B cell (primary cell): ENCODE data around the gene JARID2. TPM values are rescaled to one million over a fixed set of nuclear protein-coding genes. Genes with fewer than 3 reads are reported as not detected.

Experiments
- ATAC-seq: fragments of 200-7000 bp; cut with Tn5 transposase; one replicate; pipeline ENCODE4 v1.10.0; 2021; ENCODE audit warnings: low read depth, mild to moderate bottlenecking, moderate number of reproducible peaks, moderate library complexity
- CTCF ChIA-PET: fragments of 350-600 bp; sonication (Branson Sonifier 250); formaldehyde crosslinking; loops from one replicate; lab custom pipeline; 2021; ENCODE audit warnings: antibody characterized with exemption, inconsistent platforms; lab: Charles Lee
- POLR2A ChIA-PET: fragments of 350-600 bp; sonication (Branson Sonifier 250); formaldehyde crosslinking; loops from one replicate; lab custom pipeline; 2021; ENCODE audit warnings: antibody characterized with exemption; lab: Charles Lee
- DNase-seq: peaks from one replicate; pipeline ENCODE4 v3.0.0; 2013
- H2AFZ ChIP-seq: 2 replicates; pipeline ENCODE4 v1.6.1; 2012; ENCODE audit warnings: mild to moderate bottlenecking, low read depth, low read length; ENCODE audit not compliant: insufficient read depth, poor library complexity, severe bottlenecking
- H3K27ac ChIP-seq, 2 donors: 1 replicate in 1 of 2; 2 replicates in 1 of 2; pipeline ENCODE4 v1.5.1; 2012 to 2013; ENCODE audit warnings: low read length in 2 of 2, mild to moderate bottlenecking in 2 of 2, moderate library complexity in 1 of 2
- H3K27me3 ChIP-seq, 4 experiments: fragments of 200-600 bp in 1 of 4; sonication (generic) in 1 of 4; replicated peaks in 1 of 4; 1 replicate in 2 of 4; 2 replicates in 2 of 4; pipeline versions ENCODE4 v1.6.1 to v1.7.0; 2013 to 2016; ENCODE audit warnings: low read length in 3 of 4, mild to moderate bottlenecking in 2 of 4, mixed read lengths in 1 of 4, moderate library complexity in 1 of 4; ENCODE audit not compliant: insufficient read depth in 4 of 4, control insufficient read depth in 3 of 4; ENCODE audit errors: control extremely low read depth in 1 of 4
- H3K36me3 ChIP-seq, 2 experiments: replicated peaks in 1 of 2; 1 replicate in 1 of 2; 2 replicates in 1 of 2; pipeline versions ENCODE4 v1.6.1 to v1.7.1; 2013; ENCODE audit warnings: low read length in 1 of 2; ENCODE audit not compliant: insufficient read depth in 2 of 2, control insufficient read depth in 1 of 2; ENCODE audit errors: control extremely low read depth in 1 of 2, extremely low read depth in 1 of 2
- H3K4me1 ChIP-seq, 2 donors: fragments of 200-600 bp in 1 of 2; sonication (generic) in 1 of 2; 1 replicate in 1 of 2; 2 replicates in 1 of 2; pipeline versions ENCODE4 v1.5.1 to v1.6.1; 2013 to 2017; ENCODE audit warnings: low read length in 2 of 2; ENCODE audit not compliant: control insufficient read depth in 2 of 2, insufficient read depth in 2 of 2
- H3K4me2 ChIP-seq: replicated peaks from 2 replicates; pipeline ENCODE3; 2012; ENCODE audit warnings: mild to moderate bottlenecking, low read depth, low read length; ENCODE audit not compliant: poor library complexity, severe bottlenecking
- H3K4me3 ChIP-seq, 5 experiments: fragments of 200-600 bp in 1 of 5; sonication (generic) in 1 of 5; 1 replicate in 3 of 5; 2 replicates in 2 of 5; pipeline versions ENCODE4 v1.5.1 to v1.7.0; 2011 to 2016; ENCODE audit warnings: low read length in 4 of 5, mild to moderate bottlenecking in 4 of 5, low read depth in 2 of 5, control low read depth in 1 of 5, moderate library complexity in 1 of 5; ENCODE audit not compliant: insufficient read depth in 1 of 5; ENCODE audit errors: control extremely low read depth in 1 of 5, extremely low read depth in 1 of 5
- H3K79me2 ChIP-seq: fragments of 200-600 bp; sonication (generic); one replicate; pipeline ENCODE4 v1.6.0; 2016; ENCODE audit warnings: low read length; ENCODE audit not compliant: control insufficient read depth, insufficient read depth
- H3K9ac ChIP-seq: fragments of 200-600 bp; sonication (generic); 2 replicates; pipeline ENCODE4 v1.6.1; 2017; ENCODE audit warnings: mild to moderate bottlenecking, low read length, moderate library complexity
- H3K9me3 ChIP-seq, 3 donors: one replicate each; pipeline versions ENCODE4 v1.6.1 to v1.7.1; 2013; ENCODE audit warnings: low read length in 2 of 3; ENCODE audit not compliant: control insufficient read depth in 2 of 3, insufficient read depth in 1 of 3; ENCODE audit errors: control extremely low read depth in 1 of 3
- H4K20me1 ChIP-seq: 2 replicates; pipeline ENCODE4 v1.6.0; 2012; ENCODE audit warnings: mild to moderate bottlenecking, low read length; ENCODE audit not compliant: insufficient read depth, control insufficient read depth, poor library complexity, severe bottlenecking
- H3K27ac Mint-ChIP-seq: one replicate; pipeline ENCODE4 v1.8.0; 2021; ENCODE audit warnings: mixed read lengths
- H3K27me3 Mint-ChIP-seq: one replicate; pipeline ENCODE4 v1.8.0; 2021; ENCODE audit warnings: mixed read lengths
- H3K4me1 Mint-ChIP-seq: one replicate; pipeline ENCODE4 v1.8.0; 2021; ENCODE audit warnings: mixed read lengths
- H3K4me3 Mint-ChIP-seq: one replicate; pipeline ENCODE4 v1.8.0; 2021; ENCODE audit warnings: mixed read lengths
- H3K9me3 Mint-ChIP-seq: one replicate; pipeline ENCODE4 v1.8.0; 2022; ENCODE audit warnings: mixed read lengths; ENCODE audit not compliant: insufficient read depth
- EZH2 ChIP-seq: IDR thresholded peaks from 2 replicates; pipeline ENCODE4 v1.6.1; 2012; ENCODE audit warnings: borderline replicate concordance, low read depth, mild to moderate bottlenecking, moderate library complexity, low read length; ENCODE audit not compliant: insufficient read depth, poor library complexity, severe bottlenecking
- WGBS: methylation state at CpG from one replicate; pipeline ENCODE4 v1.1.5; 2013; ENCODE audit warnings: missing lambda C conversion rate; ENCODE audit not compliant: insufficient coverage; 5-methylcytosine and 5-hydroxymethylcytosine counted together
- intact Hi-C: fragments of 100-400 bp; cut with micrococcal nuclease; formaldehyde crosslinking; loops from one replicate; pipeline ENCODE4 v1.10.0; 2022
- polyA plus RNA-seq: library from polyadenylated mRNA; depleted of rRNA; stranded (reverse); fragments of >200 nt; gene quantifications from 2 replicates; pipeline ENCODE4 v1.2.3, GENCODE V29; 2012
- total RNA-seq, 2 donors: library from RNA; stranded (reverse); fragments of 120-200 nt in 1 of 2; gene quantifications; 1 replicate in 1 of 2; 2 replicates in 1 of 2; pipeline versions ENCODE4 v1.2.3 to v1.2.4, GENCODE V29; 2013 to 2022
- TF ChIP-seq, protein P1 (sequence below): fragments of 200-600 bp; IDR thresholded peaks from one replicate; pipeline ENCODE4 v1.8.0; 2022; ENCODE audit warnings: antibody characterized with exemption, mild to moderate bottlenecking

JARID2 gene
- total and polyA plus RNA-seq, 2 donors (not counting 1 experiment from before 2014, with no cell fraction given): 11.0 to 58.1 TPM

DNA sequence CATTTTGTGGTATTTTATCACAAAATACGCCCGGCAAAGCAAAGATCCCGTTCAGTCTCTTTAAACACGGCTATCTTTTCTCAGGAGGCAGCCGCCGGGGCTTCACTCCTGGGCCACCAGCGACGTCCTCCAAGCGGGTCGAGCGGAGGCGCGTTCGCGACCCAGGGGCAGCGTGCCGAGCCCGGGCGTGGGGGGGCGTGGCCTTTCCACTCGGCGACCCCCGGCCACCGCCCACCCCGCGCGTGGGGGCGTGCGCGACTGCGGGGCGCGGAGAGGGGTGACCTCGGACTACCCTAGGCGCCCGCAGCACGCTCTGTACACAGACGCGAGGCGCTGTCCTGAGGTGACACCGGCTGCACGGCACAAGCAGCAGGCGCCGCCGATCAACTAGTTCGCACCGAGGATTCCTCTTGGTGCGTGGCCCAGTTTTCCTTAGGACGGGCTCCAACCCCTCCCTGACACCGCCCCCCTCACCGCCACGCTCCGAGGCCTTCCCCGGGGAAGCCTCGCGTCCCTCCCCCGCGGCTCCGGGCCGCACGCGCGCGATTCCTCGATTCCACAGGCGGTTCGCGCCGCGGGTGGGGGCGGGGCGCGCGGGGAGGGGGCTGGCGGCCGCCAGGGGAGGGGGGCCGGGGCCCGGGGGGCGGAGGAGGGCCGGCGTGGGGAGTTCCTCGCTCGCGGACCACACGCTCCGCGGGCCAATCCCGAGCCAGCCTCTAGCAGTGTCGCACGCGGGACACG, 1.1 kb upstream of the JARID2 start:
- Mint-ChIP-seq H3K4me1 (peaks cover 20% of the 10 kb centered on the region), H3K9me3 (no peaks in the 10 kb centered on the region), H3K27me3 (no peaks in the 10 kb centered on the region), H3K4me3 (peak overlapping the region; percentile 97), H3K27ac (peak overlapping the region; percentile 96)
- peaks cover 26% of the 10 kb centered on the region for H3K79me2 ChIP-seq
- no peaks in the 10 kb centered on the region for H3K36me3 ChIP-seq
- peak overlapping the region; percentile 87 for H3K9ac ChIP-seq
- no peaks in the 10 kb centered on the region for H4K20me1 ChIP-seq
- peak overlapping the region; percentile 92 for H2AFZ ChIP-seq
- no peaks in the 10 kb centered on the region for H3K27me3 ChIP-seq
- H3K9me3 ChIP-seq: no peaks in the 10 kb centered on the region
- TF ChIP-seq, protein P1, sequence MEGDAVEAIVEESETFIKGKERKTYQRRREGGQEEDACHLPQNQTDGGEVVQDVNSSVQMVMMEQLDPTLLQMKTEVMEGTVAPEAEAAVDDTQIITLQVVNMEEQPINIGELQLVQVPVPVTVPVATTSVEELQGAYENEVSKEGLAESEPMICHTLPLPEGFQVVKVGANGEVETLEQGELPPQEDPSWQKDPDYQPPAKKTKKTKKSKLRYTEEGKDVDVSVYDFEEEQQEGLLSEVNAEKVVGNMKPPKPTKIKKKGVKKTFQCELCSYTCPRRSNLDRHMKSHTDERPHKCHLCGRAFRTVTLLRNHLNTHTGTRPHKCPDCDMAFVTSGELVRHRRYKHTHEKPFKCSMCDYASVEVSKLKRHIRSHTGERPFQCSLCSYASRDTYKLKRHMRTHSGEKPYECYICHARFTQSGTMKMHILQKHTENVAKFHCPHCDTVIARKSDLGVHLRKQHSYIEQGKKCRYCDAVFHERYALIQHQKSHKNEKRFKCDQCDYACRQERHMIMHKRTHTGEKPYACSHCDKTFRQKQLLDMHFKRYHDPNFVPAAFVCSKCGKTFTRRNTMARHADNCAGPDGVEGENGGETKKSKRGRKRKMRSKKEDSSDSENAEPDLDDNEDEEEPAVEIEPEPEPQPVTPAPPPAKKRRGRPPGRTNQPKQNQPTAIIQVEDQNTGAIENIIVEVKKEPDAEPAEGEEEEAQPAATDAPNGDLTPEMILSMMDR: no peak
- no peak for TF ChIP-seq EZH2
- H3K4me2 ChIP-seq: peak overlapping the region; percentile 77
- intact Hi-C loops: loop anchor here (1.0 to 5.0 kb wide), 11 partner anchors 83 to 1627 kb away; partner anchors contain the start of genes CD83, DTNBP1, MCUR1 and NOL7
- peak overlapping the region; percentile 76 to 100 (median 96) for H3K4me3 ChIP-seq
- POLR2A ChIA-PET: interaction anchor here (0.8 to 1.1 kb wide), 2 partner anchors 1033 to 1121 kb away, joined by 3 to 7 read pairs; no protein-coding TSS in a partner anchor
- DNase-seq (peak; percentile 88), ATAC-seq (peak; percentile 9)
- H3K27ac ChIP-seq: peak overlapping the region; percentile 67 to 83
- CTCF ChIA-PET: interaction anchor here (0.8 to 1.2 kb wide), 5 partner anchors 10 to 1336 kb away, joined by 3 read pairs; no protein-coding TSS in a partner anchor
- under 1% methylated on average over 92 of the region's 92 CpGs for WGBS
- peaks cover 11 to 19% of the 10 kb centered on the region in 2 donors for H3K4me1 ChIP-seq
